MM.1S (cell line): Measurements from ENCODE around the gene FOXB1.
A peak's percentile ranks its signal among the peaks of the same experiment; 100 is the strongest.

Source experiments
- DNase-seq: peaks from one replicate; pipeline ENCODE4 v3.0.0-alpha.2; 2015
- H2AFZ ChIP-seq: fragments of 300-600 bp; sonication (generic); 2 replicates; pipeline ENCODE4 v1.6.0; 2016; ENCODE audit warnings: antibody characterized with exemption, low read length
- H3F3A ChIP-seq: fragments of 300-600 bp; sonication (generic); 2 replicates; pipeline ENCODE4 v1.6.1; 2016; ENCODE audit warnings: mild to moderate bottlenecking, antibody characterized with exemption, low read length, moderate library complexity, mixed read lengths; ENCODE audit not compliant: insufficient read depth
- H3K27ac ChIP-seq: fragments of 300-600 bp; sonication (generic); 2 replicates; pipeline ENCODE4 v1.5.1; 2016; ENCODE audit warnings: mild to moderate bottlenecking, low read length
- H3K27me3 ChIP-seq: fragments of 300-600 bp; sonication (generic); replicated peaks from 2 replicates; pipeline ENCODE4 v1.6.0; 2016; ENCODE audit warnings: low read length; ENCODE audit not compliant: insufficient read depth
- H3K36me3 ChIP-seq: fragments of 300-600 bp; sonication (generic); replicated peaks from 2 replicates; pipeline ENCODE4 v1.6.1; 2016; ENCODE audit warnings: mild to moderate bottlenecking, low read length, mixed read lengths; ENCODE audit not compliant: insufficient read depth
- H3K4me1 ChIP-seq: fragments of 300-600 bp; sonication (generic); 2 replicates; pipeline ENCODE4 v1.6.1; 2016; ENCODE audit warnings: low read length, mixed read lengths
- H3K4me2 ChIP-seq: fragments of 300-600 bp; sonication (generic); 2 replicates; pipeline ENCODE4 v1.6.0; 2016; ENCODE audit warnings: low read depth, low read length
- H3K4me3 ChIP-seq: fragments of 300-600 bp; sonication (generic); 2 replicates; pipeline ENCODE4 v1.5.1; 2016; ENCODE audit warnings: low read length, mixed read lengths
- H3K79me2 ChIP-seq: fragments of 300-600 bp; sonication (generic); 2 replicates; pipeline ENCODE4 v1.6.1; 2016; ENCODE audit warnings: mixed run types, low read length, mixed read lengths
- H3K9ac ChIP-seq: fragments of 300-600 bp; sonication (generic); 2 replicates; pipeline ENCODE4 v1.6.1; 2016; ENCODE audit warnings: low read length, mixed read lengths
- H3K9me2 ChIP-seq: fragments of 300-600 bp; sonication (generic); replicated peaks from 2 replicates; pipeline ENCODE4 v1.6.1; 2016; ENCODE audit warnings: mild to moderate bottlenecking, low read length, mixed read lengths; ENCODE audit not compliant: insufficient read depth
- H3K9me3 ChIP-seq: fragments of 300-600 bp; sonication (generic); replicated peaks from 2 replicates; pipeline ENCODE4 v1.6.1; 2016; ENCODE audit warnings: mild to moderate bottlenecking, low read length, mixed read lengths; ENCODE audit not compliant: insufficient read depth
- H4K20me1 ChIP-seq: fragments of 300-600 bp; sonication (generic); 2 replicates; pipeline ENCODE4 v1.6.1; 2016; ENCODE audit warnings: mild to moderate bottlenecking, low read length, moderate library complexity, mixed read lengths; ENCODE audit not compliant: insufficient read depth
- CTCF ChIP-seq: fragments of 300-600 bp; sonication (generic); IDR thresholded peaks from 2 replicates; pipeline ENCODE4 v1.5.1; 2016; ENCODE audit warnings: antibody characterized with exemption, low read length, mixed read lengths
- EZH2 ChIP-seq: fragments of 300-600 bp; sonication (generic); optimal IDR thresholded peaks from 2 replicates; pipeline ENCODE3; 2017; ENCODE audit warnings: low read depth, mild to moderate bottlenecking, antibody characterized with exemption, low read length, mixed read lengths
- EZH2phosphoT487 ChIP-seq: fragments of 300-600 bp; sonication (generic); IDR thresholded peaks from 2 replicates; pipeline ENCODE4 v1.6.1; 2018; ENCODE audit warnings: antibody characterized with exemption, low read length

FOXB1 gene

GRCh38 chr15:59995568-59996297 is 8.4 kb upstream of the FOXB1 start:
- Histone ChIP-seq H3K9me3 (no peaks in the 10 kb centered on the region), H3K4me2 (no peak overlapping the region), H3K79me2 (no peaks in the 10 kb centered on the region), H3F3A (peaks cover 13% of the 10 kb centered on the region), H4K20me1 (no peaks in the 10 kb centered on the region), H2AFZ (no peak overlapping the region), H3K4me3 (no peak overlapping the region), H3K27me3 (no peaks in the 10 kb centered on the region), H3K36me3 (no peaks in the 10 kb centered on the region), H3K9me2 (no peaks in the 10 kb centered on the region), H3K27ac (no peak overlapping the region), H3K9ac (no peak overlapping the region), H3K4me1 (peaks cover 20% of the 10 kb centered on the region)
- TF ChIP-seq EZH2 (no peak), EZH2phosphoT487 (no peak), CTCF (no peak)
- no peak for DNase-seq

- no peaks in the 10 kb centered on the region for H3K9me3 ChIP-seq
- H3K4me2 ChIP-seq: peak overlapping the region; percentile 91
- H3K27ac ChIP-seq: peak overlapping the region; percentile 78
- H3K9me2 ChIP-seq: no peaks in the 10 kb centered on the region
- no peaks in the 10 kb centered on the region for H3K79me2 ChIP-seq
- peaks cover 20% of the 10 kb centered on the region for H3K4me1 ChIP-seq
- peak overlapping the region; percentile 96 for H2AFZ ChIP-seq
- no peaks in the 10 kb centered on the region for H3K36me3 ChIP-seq
- peak overlapping the region; percentile 62 for H3K4me3 ChIP-seq
- no peak for TF ChIP-seq CTCF
- TF ChIP-seq EZH2phosphoT487: no peak
- TF ChIP-seq EZH2: no peak
- no peaks in the 10 kb centered on the region for H4K20me1 ChIP-seq
- no peaks in the 10 kb centered on the region for H3K27me3 ChIP-seq
- H3K9ac ChIP-seq: peak overlapping the region; percentile 63; the same call in 1 of the 2 replicates
- H3F3A ChIP-seq: peaks cover 13% of the 10 kb centered on the region
- peak; percentile 36 for DNase-seq
These were observed 7.6 kb upstream of the FOXB1 start for GRCh38 chr15:59996298-59997041.

- peak overlapping the region; percentile 96 for H2AFZ ChIP-seq
- H3K4me2 ChIP-seq: peak overlapping the region; percentile 91
- peak overlapping the region; percentile 63 for H3K9ac ChIP-seq
- H3K79me2 ChIP-seq: no peaks in the 10 kb centered on the region
- H3K9me3 ChIP-seq: no peaks in the 10 kb centered on the region
- H3K27ac ChIP-seq: peak overlapping the region; percentile 78
- H3K9me2 ChIP-seq: no peaks in the 10 kb centered on the region
- peaks cover 13% of the 10 kb centered on the region for H3F3A ChIP-seq
- H3K36me3 ChIP-seq: no peaks in the 10 kb centered on the region
- H3K4me3 ChIP-seq: peak overlapping the region; percentile 62
- no peaks in the 10 kb centered on the region for H4K20me1 ChIP-seq
- no peaks in the 10 kb centered on the region for H3K27me3 ChIP-seq
- H3K4me1 ChIP-seq: peaks cover 20% of the 10 kb centered on the region
- peak; percentile 62 for TF ChIP-seq CTCF
- no peak for TF ChIP-seq EZH2
- TF ChIP-seq EZH2phosphoT487: no peak
- peak; percentile 95 for DNase-seq
These were observed 6.9 kb upstream of the FOXB1 start for GRCh38 chr15:59997070-59997701.
